MG63 (cell line): ENCODE data around the gene FICD. TPM values are rescaled to one million over a fixed set of nuclear protein-coding genes. Genes with fewer than 3 reads are reported as not detected.
"Not testable (repeated sequence)": the region's sequence is repeated elsewhere in the genome, so short reads cannot be mapped to it uniquely, and the experiment has no call there.

ENCODE experiments used
- DNase-seq: peaks from one replicate; pipeline ENCODE4 v3.0.0-alpha.2; 2020
- H3K27me3 ChIP-seq: fragments of 250-450 bp; sonication (Bioruptor Pico); 2 replicates; pipeline ENCODE4 v1.5.1; 2020; ENCODE audit warnings: mild to moderate bottlenecking, moderate library complexity
- H3K36me3 ChIP-seq: fragments of 250-450 bp; sonication (Bioruptor Pico); 2 replicates; pipeline ENCODE4 v1.5.1; 2020; ENCODE audit warnings: mild to moderate bottlenecking, moderate library complexity
- H3K4me3 ChIP-seq: fragments of 250-450 bp; sonication (Bioruptor Pico); 2 replicates; pipeline ENCODE4 v1.5.1; 2020; ENCODE audit warnings: mild to moderate bottlenecking, moderate library complexity
- H3K9me3 ChIP-seq: fragments of 250-450 bp; sonication (Bioruptor Pico); 2 replicates; pipeline ENCODE4 v1.5.1; 2020; ENCODE audit warnings: mild to moderate bottlenecking, moderate library complexity
- total RNA-seq: library from RNA; depleted of rRNA; stranded (reverse); fragments of >200 nt; shearing (Covaris generic); gene quantifications from 2 replicates; pipeline ENCODE4 v1.2.3, GENCODE V29; 2014; ENCODE audit warnings: low replicate concordance; rRNA removed

FICD gene
- total RNA-seq, result 0.62 and 1.6 TPM in 2 replicates

GRCh38 chr12:108514973-108515814, at the start of gene FICD:
TSS of gene FICD (plus strand) at chr12:108515277. CDS start at chr12:108516973, 1,696 bp downstream.
- Histone ChIP-seq H3K9me3 (no peaks in the 10 kb centered on the region), H3K4me3 (peak within 1 kb of the TSS; percentile 78)

GRCh38 chr12:108465417-108465816, 49.7 kb upstream of the FICD start:
- no peak overlapping the region for H3K4me3 ChIP-seq
- no peak for DNase-seq
- H3K27me3 ChIP-seq, result no peaks in the 10 kb centered on the region
- no peaks in the 10 kb centered on the region for H3K36me3 ChIP-seq
- no peaks in the 10 kb centered on the region for H3K9me3 ChIP-seq

More at GRCh38 chr12:108514973-108515814, at the start of gene FICD:
- Histone ChIP-seq H3K27me3 (peaks cover 3% of the 10 kb centered on the region; the same call in 1 of the 2 replicates), H3K36me3 (peaks cover 15% of the 10 kb centered on the region)
- DNase-seq, result peak; percentile 99

GRCh38 chr12:108468196-108468968, 46.7 kb upstream of the FICD start:
- DNase-seq, result no peak
- Histone ChIP-seq H3K36me3 (no peaks in the 10 kb centered on the region), H3K4me3 (no peak overlapping the region), H3K9me3 (no peaks in the 10 kb centered on the region), H3K27me3 (no peaks in the 10 kb centered on the region; the same call in 1 of the 2 replicates)

GRCh38 chr12:108473400-108474055, 41.5 kb upstream of the FICD start:
- Histone ChIP-seq H3K4me3 (no peak overlapping the region), H3K27me3 (peaks cover 4% of the 10 kb centered on the region), H3K36me3 (no peaks in the 10 kb centered on the region), H3K9me3 (no peaks in the 10 kb centered on the region)
- no peak for DNase-seq

GRCh38 chr12:108475396-108475795, 39.7 kb upstream of the FICD start:
- peaks cover 4% of the 10 kb centered on the region for H3K27me3 ChIP-seq
- no peak overlapping the region for H3K4me3 ChIP-seq
- no peaks in the 10 kb centered on the region for H3K36me3 ChIP-seq
- no peak for DNase-seq
- no peaks in the 10 kb centered on the region for H3K9me3 ChIP-seq

GRCh38 chr12:108477055-108477880, 37.8 kb upstream of the FICD start:
- no peaks in the 10 kb centered on the region for H3K36me3 ChIP-seq
- H3K27me3 ChIP-seq, result peaks cover 4% of the 10 kb centered on the region
- no peak for DNase-seq
- H3K9me3 ChIP-seq, result no peaks in the 10 kb centered on the region
- no peak overlapping the region for H3K4me3 ChIP-seq

GRCh38 chr12:108477881-108478259, 37.2 kb upstream of the FICD start:
- no peak overlapping the region for H3K4me3 ChIP-seq
- peaks cover 4% of the 10 kb centered on the region for H3K27me3 ChIP-seq
- H3K36me3 ChIP-seq, result no peaks in the 10 kb centered on the region

GRCh38 chr12:108478611-108479206, 36.4 kb upstream of the FICD start:
- no peak overlapping the region for H3K4me3 ChIP-seq
- H3K36me3 ChIP-seq, result no peaks in the 10 kb centered on the region
- no peaks in the 10 kb centered on the region for H3K9me3 ChIP-seq
- peaks cover 3% of the 10 kb centered on the region for H3K27me3 ChIP-seq
- no peak for DNase-seq

More at GRCh38 chr12:108477881-108478259, 37.2 kb upstream of the FICD start:
- DNase-seq, result no peak
- no peaks in the 10 kb centered on the region for H3K9me3 ChIP-seq

- no peaks in the 10 kb centered on the region for H3K9me3 ChIP-seq
- no peak for DNase-seq
- no peaks in the 10 kb centered on the region for H3K36me3 ChIP-seq
- H3K27me3 ChIP-seq, result no peaks in the 10 kb centered on the region
- H3K4me3 ChIP-seq, result no peak overlapping the region
Observed at GRCh38 chr12:108479364-108480070, 35.6 kb upstream of the FICD start.

GRCh38 chr12:108482717-108483212, 32.3 kb upstream of the FICD start:
- H3K36me3 ChIP-seq, result no peaks in the 10 kb centered on the region
- no peaks in the 10 kb centered on the region; the same call in 1 of the 2 replicates for H3K9me3 ChIP-seq
- peak; percentile 15 for DNase-seq
- H3K27me3 ChIP-seq, result no peaks in the 10 kb centered on the region
- no peak overlapping the region for H3K4me3 ChIP-seq

GRCh38 chr12:108483213-108484059, 31.6 kb upstream of the FICD start:
- Histone ChIP-seq H3K36me3 (no peaks in the 10 kb centered on the region), H3K9me3 (no peaks in the 10 kb centered on the region; the same call in 1 of the 2 replicates), H3K4me3 (no peak overlapping the region), H3K27me3 (no peaks in the 10 kb centered on the region)
- no peak for DNase-seq

- Histone ChIP-seq H3K36me3 (no peaks in the 10 kb centered on the region), H3K4me3 (no peak overlapping the region), H3K27me3 (no peaks in the 10 kb centered on the region), H3K9me3 (no peaks in the 10 kb centered on the region; the same call in 1 of the 2 replicates)
- no peak for DNase-seq
Observed at GRCh38 chr12:108484431-108484830, 30.6 kb upstream of the FICD start.

- DNase-seq, result no peak
- H3K27me3 ChIP-seq, result no peaks in the 10 kb centered on the region
- no peaks in the 10 kb centered on the region for H3K36me3 ChIP-seq
- no peaks in the 10 kb centered on the region; the same call in 1 of the 2 replicates for H3K9me3 ChIP-seq
- no peak overlapping the region for H3K4me3 ChIP-seq
Observed at GRCh38 chr12:108484845-108485244, 30.2 kb upstream of the FICD start.

- H3K9me3 ChIP-seq, DNase-seq, H3K4me3 ChIP-seq: not testable (repeated sequence)
Observed at GRCh38 chr12:108485371-108485770, 29.7 kb upstream of the FICD start.

More at GRCh38 chr12:108485371-108485770, 29.7 kb upstream of the FICD start:
- H3K36me3 ChIP-seq, H3K27me3 ChIP-seq: not testable (repeated sequence)
